AG09309 (cell line): ENCODE results near the gene CTAGE4.
A peak's percentile ranks its signal among the peaks of the same experiment; 100 is the strongest.
"Not testable (repeated sequence)": the region's sequence is repeated elsewhere in the genome, so short reads cannot be mapped to it uniquely, and the experiment has no call there.

Source experiments
- DNase-seq: peaks from one replicate; pipeline ENCODE4 v3.0.0-alpha.2; 2010; ENCODE audit warnings: low read depth
- H3K4me3 ChIP-seq: 2 replicates; pipeline ENCODE4 v1.5.1; 2011; ENCODE audit warnings: mild to moderate bottlenecking, low read depth, low read length, moderate library complexity; ENCODE audit not compliant: control insufficient read depth
- CTCF ChIP-seq: IDR thresholded peaks from 2 replicates; pipeline ENCODE4 v1.5.1; 2011; ENCODE audit warnings: mild to moderate bottlenecking, low read depth, low read length, inconsistent platforms; ENCODE audit not compliant: insufficient read depth, control insufficient read depth; ENCODE audit errors: missing control alignments

Gene CTAGE4

GRCh38 chr7:144164784-144165183, 18.5 kb upstream of the CTAGE4 start:
- H3K4me3 ChIP-seq = no peak overlapping the region
- no peak for DNase-seq
- TF ChIP-seq CTCF = no peak

GRCh38 chr7:144171594-144172350, 11.5 kb upstream of the CTAGE4 start:
- DNase-seq, H3K4me3 ChIP-seq: not testable (repeated sequence)

- TF ChIP-seq CTCF = no peak
- DNase-seq = no peak
- no peak overlapping the region for H3K4me3 ChIP-seq
These were observed 8.7 kb upstream of the CTAGE4 start for GRCh38 chr7:144174613-144175012.

GRCh38 chr7:144178380-144179164, 4.7 kb upstream of the CTAGE4 start:
- DNase-seq, H3K4me3 ChIP-seq: not testable (repeated sequence)
- TF ChIP-seq CTCF = peak; percentile 39

- H3K4me3 ChIP-seq, DNase-seq: not testable (repeated sequence)
These were observed 4.1 kb upstream of the CTAGE4 start for GRCh38 chr7:144179165-144179479.

- H3K4me3 ChIP-seq, DNase-seq: not testable (repeated sequence)
These were observed 4.6 kb downstream of the CTAGE4 start for GRCh38 chr7:144187848-144188247.

GRCh38 chr7:144188578-144189171, 5.4 kb downstream of the CTAGE4 start:
- H3K4me3 ChIP-seq, DNase-seq: not testable (repeated sequence)

GRCh38 chr7:144193782-144194181, 10.5 kb downstream of the CTAGE4 start:
- not testable (repeated sequence) for H3K4me3 ChIP-seq, DNase-seq

GRCh38 chr7:144194453-144194852, 11.2 kb downstream of the CTAGE4 start:
- not testable (repeated sequence) for H3K4me3 ChIP-seq, DNase-seq

GRCh38 chr7:144195212-144195872, 12.1 kb downstream of the CTAGE4 start, which contains the start of gene ARHGEF35:
Gene ARHGEF35 (minus strand): TSS chr7:144195833. CDS start chr7:144188383, 7,450 bp downstream.
- DNase-seq, H3K4me3 ChIP-seq: not testable (repeated sequence)

GRCh38 chr7:144198934-144199333, 15.7 kb downstream of the CTAGE4 start:
- not testable (repeated sequence) for DNase-seq, H3K4me3 ChIP-seq

- DNase-seq, H3K4me3 ChIP-seq: not testable (repeated sequence)
These were observed 18.7 kb downstream of the CTAGE4 start for GRCh38 chr7:144201978-144202377.

- not testable (repeated sequence) for H3K4me3 ChIP-seq, DNase-seq
These were observed 19.8 kb downstream of the CTAGE4 start for GRCh38 chr7:144203086-144203485.

GRCh38 chr7:144205306-144205705, 22.0 kb downstream of the CTAGE4 start:
- H3K4me3 ChIP-seq, DNase-seq: not testable (repeated sequence)
